ENCODE results near the gene OR2V1.
"Not testable (repeated sequence)": the region's sequence is repeated elsewhere in the genome, so short reads cannot be mapped to it uniquely, and the experiment has no call there.

Gene OR2V1

DNA sequence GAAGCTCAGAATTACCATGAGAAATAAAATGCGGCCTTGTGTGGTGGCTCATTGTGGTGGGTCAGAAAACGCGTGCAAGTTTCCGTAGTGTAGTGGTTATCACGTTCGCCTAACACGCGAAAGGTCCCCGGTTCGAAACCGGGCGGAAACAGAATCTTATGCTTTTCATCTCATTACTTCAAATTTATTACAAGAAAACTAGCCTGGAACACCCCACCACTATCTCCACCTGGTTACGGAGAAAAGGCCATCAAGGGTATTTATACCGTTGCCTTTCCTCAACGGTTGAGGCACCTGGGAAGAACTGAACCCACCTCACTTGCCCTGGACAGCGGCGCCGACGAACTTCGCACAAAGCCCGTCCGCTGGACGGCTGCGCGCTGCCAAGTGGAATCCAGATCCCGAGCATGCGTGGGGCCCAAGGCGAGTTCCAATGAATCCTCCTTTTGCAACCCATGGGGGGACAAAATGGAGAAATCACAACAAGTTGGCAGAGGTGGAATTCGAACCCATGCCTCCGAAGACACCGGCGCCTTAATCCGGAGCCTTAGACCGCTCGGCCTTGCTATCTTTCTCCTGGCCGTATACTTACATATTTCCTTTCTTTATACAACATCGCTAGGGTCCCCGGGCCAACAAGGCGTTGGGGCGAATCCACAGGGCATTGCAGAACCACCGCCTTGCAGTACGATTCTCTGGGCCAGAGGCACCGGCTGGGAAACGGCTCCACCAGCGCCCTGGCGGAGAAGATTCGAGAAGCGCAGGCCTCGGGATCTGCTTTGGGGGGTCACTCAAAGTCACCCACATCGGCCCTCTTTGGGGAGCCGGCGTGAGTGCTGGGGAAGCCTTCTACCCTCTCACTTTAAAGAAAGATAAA, 33.3 kb upstream of the OR2V1 start:
- DNase-seq (ENCODE audit: low spot score) = no peak
- TF ChIP-seq, protein P1, sequence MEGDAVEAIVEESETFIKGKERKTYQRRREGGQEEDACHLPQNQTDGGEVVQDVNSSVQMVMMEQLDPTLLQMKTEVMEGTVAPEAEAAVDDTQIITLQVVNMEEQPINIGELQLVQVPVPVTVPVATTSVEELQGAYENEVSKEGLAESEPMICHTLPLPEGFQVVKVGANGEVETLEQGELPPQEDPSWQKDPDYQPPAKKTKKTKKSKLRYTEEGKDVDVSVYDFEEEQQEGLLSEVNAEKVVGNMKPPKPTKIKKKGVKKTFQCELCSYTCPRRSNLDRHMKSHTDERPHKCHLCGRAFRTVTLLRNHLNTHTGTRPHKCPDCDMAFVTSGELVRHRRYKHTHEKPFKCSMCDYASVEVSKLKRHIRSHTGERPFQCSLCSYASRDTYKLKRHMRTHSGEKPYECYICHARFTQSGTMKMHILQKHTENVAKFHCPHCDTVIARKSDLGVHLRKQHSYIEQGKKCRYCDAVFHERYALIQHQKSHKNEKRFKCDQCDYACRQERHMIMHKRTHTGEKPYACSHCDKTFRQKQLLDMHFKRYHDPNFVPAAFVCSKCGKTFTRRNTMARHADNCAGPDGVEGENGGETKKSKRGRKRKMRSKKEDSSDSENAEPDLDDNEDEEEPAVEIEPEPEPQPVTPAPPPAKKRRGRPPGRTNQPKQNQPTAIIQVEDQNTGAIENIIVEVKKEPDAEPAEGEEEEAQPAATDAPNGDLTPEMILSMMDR (IDR thresholded peaks at IDR 0.05; ENCODE audit: extremely low read depth, insufficient read depth, missing control alignments) = no peak
- in situ Hi-C loops (cut with MboI; ENCODE audit: low pct_unique_long_range_greater_than_20kb, low sequenced_read_pairs, unreplicated experiment) = no loop called here

DNA sequence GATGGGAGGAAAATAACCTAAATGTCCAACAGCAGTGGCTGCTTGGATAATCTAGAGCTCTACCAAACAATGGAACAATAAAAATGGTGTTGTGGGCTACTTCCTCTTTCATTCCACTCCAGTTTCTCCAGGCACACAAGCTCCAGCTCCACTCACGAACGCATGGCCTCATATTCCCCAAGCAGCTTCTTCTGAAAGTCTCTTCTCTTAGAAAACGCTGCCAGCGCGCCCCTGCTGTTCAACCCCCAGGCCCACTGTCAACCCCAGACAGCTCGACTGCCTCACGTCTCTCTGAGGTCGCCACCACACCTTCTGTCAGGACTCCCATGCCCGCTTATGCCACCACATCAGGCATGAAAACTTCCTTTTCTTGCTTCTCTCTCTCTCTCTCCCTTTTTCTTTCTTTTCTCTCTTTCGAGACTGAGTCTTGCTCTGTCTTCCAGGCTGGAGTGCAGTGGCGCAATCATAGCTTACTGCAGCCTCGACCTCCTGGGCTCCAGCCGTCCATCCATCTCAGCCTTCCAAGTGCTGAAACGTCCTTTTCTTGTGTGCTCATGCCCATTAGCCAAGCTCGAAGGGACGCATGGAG, 32.6 kb upstream of the OR2V1 start:
- in situ Hi-C loops (cut with MboI; ENCODE audit: low pct_unique_long_range_greater_than_20kb, low sequenced_read_pairs, unreplicated experiment) = no loop called here
- no peak for DNase-seq (ENCODE audit: low spot score)
- TF ChIP-seq, protein P1 (IDR thresholded peaks at IDR 0.05; ENCODE audit: extremely low read depth, insufficient read depth, missing control alignments) = no peak

DNA sequence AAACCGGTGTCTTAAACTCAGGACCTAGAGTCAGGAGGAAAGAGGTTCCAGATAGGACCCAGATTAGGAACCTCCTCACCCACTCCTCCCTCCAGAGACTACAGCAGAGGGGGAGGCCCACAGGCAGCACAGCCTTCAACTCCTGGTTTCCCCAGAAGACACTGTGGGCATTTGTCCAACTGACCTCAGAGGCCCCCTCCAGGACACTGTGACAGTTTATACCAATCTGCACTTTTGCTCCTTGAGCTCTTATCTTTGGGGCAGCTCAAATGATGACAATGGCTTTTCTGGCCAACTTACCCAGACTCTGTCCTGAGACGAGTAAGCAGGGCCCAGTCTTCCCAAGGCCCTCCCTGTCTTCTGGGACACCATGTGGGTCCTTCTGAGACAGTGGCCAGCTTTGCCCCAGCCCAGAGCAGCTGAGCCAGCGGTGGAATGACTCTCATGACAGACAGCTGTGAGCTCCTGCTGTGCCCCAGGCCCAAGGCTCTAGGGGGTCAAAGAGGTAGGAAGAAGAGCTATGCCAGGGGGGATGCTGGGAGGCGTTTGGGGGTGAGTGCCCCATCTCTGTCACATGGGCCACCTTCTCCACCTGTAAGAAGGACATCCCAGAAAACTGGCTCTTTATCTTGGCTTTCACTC, 30.7 kb upstream of the OR2V1 start:
- TF ChIP-seq, protein P1 (IDR thresholded peaks at IDR 0.05; ENCODE audit: extremely low read depth, insufficient read depth, missing control alignments) = no peak
- in situ Hi-C loops (cut with MboI; ENCODE audit: low pct_unique_long_range_greater_than_20kb, low sequenced_read_pairs, unreplicated experiment) = no loop called here
- DNase-seq (ENCODE audit: low spot score) = no peak

DNA sequence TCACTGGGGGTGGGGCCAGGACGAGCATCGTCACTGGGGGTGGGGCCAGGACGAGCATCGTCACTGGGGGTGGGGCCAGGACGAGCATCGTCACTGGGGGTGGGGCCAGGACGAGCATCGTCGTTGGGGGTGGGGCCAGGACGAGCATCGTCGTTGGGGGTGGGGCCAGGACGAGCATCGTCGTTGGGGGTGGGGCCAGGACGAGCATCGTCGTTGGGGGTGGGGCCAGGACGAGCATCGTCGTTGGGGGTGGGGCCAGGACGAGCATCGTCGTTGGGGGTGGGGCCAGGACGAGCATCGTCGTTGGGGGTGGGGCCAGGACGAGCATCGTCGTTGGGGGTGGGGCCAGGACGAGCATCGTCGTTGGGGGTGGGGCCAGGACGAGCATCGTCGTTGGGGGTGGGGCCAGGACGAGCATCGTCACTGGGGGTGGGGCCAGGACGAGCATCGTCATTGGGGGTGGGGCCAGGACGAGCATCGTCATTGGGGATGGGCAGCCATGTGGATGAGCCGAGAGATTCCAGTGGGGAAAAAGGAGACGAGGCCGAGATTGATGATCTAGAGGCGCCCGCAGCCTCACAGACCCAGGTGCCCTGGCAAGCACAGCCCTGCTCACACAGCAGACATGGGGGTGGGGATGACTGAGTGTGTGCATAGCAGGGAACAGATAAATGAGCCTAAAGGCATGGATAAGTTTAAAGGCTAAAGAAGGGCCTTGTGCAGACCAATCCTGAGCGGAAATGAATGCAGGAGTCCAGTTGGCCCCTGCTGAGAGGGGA, 30.0 kb upstream of the OR2V1 start:
- in situ Hi-C loops (cut with MboI; ENCODE audit: low pct_unique_long_range_greater_than_20kb, low sequenced_read_pairs, unreplicated experiment); DNase-seq (ENCODE audit: low spot score): not testable (repeated sequence)

DNA sequence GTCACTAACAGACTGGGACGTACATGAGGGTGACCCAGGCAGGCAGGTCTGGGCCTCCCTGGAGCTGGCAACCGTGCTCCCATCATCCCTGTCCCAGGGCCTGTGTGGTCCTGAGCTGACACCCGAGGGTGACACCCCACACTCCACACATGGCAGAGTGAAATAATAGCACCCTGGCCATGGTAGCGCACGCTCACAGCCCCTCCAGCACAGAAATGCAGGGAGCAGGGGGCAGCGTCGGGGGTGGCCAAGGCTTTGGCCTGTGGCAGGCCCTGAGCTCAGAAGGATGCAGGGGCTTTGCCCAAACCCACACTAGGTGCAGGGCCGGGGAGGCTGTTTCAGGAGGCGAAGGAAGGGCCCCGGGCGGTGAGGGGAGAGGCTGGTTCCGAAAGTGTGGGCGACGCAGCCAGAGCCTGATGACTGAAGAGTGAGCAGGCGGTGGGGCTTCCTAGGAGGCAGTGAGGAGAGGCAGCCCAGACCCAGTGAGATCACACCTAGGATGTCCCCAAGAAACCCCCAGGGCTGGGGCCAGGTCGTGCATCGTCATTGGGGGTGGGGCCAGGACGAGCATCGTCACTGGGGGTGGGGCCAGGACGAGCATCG, 29.3 kb upstream of the OR2V1 start:
- TF ChIP-seq, protein P1 (IDR thresholded peaks at IDR 0.05; ENCODE audit: extremely low read depth, insufficient read depth, missing control alignments) = no peak
- DNase-seq (ENCODE audit: low spot score) = peak; percentile 77
- in situ Hi-C loops (cut with MboI; ENCODE audit: low pct_unique_long_range_greater_than_20kb, low sequenced_read_pairs, unreplicated experiment) = no loop called here

DNA sequence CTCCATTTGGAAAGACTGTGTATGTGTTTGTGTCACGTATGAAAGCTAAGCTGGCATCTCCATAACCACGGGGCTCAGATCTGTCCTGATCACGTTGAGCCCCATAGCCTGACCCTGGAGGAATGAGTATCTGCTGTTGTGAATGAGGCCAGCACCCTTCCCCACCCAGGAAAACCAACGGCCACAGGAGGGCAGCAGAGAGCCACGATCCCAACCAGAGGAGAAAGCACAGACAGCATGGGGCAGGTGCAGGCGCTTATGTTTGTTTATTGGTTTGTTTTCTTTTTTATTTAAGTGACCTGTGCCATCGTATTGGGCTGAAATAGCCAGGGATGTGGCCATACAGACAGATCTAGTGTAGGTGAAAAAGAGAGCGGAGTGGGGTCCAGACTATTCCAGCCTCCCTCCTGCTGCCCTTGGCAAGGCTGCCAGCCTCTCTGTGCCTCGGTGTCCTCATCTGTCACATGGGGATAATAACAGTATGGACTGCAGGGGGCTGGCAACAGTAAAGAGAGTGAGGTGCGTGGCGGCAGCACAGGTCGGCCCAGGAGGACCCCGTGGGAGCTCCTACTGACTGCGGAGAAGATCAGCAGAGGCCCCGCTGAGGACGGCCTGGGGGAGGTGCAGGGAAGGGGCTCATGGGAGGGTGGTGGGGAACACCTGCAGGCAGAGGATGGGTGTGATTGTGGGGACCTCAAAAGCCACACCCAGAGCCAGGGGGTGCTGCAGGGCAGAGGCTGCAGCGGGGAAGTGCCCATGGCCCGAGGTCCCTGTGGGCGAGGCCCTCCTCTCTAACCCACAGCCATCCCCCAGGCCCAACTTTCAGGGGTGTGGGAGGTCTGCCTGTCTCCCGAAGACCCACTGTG, 28.6 kb upstream of the OR2V1 start:
- in situ Hi-C loops (cut with MboI; ENCODE audit: low pct_unique_long_range_greater_than_20kb, low sequenced_read_pairs, unreplicated experiment) = no loop called here
- TF ChIP-seq, protein P1 (IDR thresholded peaks at IDR 0.05; ENCODE audit: extremely low read depth, insufficient read depth, missing control alignments) = peak; percentile 92
- peak; percentile 86 for DNase-seq (ENCODE audit: low spot score)
